K562 (cell line): Measurements from ENCODE around the gene NDUFA3. TPM values are rescaled to one million over a fixed set of nuclear protein-coding genes. Genes with fewer than 3 reads are reported as not detected.
A peak's percentile ranks its signal among the peaks of the same experiment; 100 is the strongest.

ENCODE experiments used
- ELF1 ChIP-seq: fragments of 200-800 bp; sonication (Bioruptor generic); IDR thresholded peaks from 2 replicates; pipeline ENCODE4 v1.6.1; 2016; ENCODE audit warnings: missing genetic modification characterization, missing compliant biosample characterization
- GATAD2B ChIP-seq: fragments of 450-650 bp; IDR thresholded peaks from 2 replicates; pipeline ENCODE4 v1.6.1; 2017; ENCODE audit warnings: mild to moderate bottlenecking, borderline replicate concordance
- KAT7 ChIP-seq: sonication (generic); formaldehyde crosslinking; IDR thresholded peaks from 2 replicates; pipeline ENCODE4 v1.8.0; 2022; ENCODE audit warnings: missing genetic modification reagents, mild to moderate bottlenecking, borderline replicate concordance
- KAT8 ChIP-seq: fragments of 450-650 bp; IDR thresholded peaks from 2 replicates; pipeline ENCODE4 v1.6.1; 2016; ENCODE audit warnings: low read depth, mild to moderate bottlenecking
- MCM3 ChIP-seq: fragments of 450-650 bp; IDR thresholded peaks from 2 replicates; pipeline ENCODE4 v1.6.1; 2016
- RUNX1 ChIP-seq: sonication (generic); IDR thresholded peaks from 2 replicates; pipeline ENCODE4 v1.6.1; 2016; ENCODE audit warnings: antibody characterized with exemption, low read depth
- SAFB ChIP-seq: fragments of 200-400 bp; formaldehyde crosslinking; IDR thresholded peaks from 2 replicates; pipeline ENCODE4 v1.6.1; 2017; ENCODE audit warnings: low read depth, low read length, borderline replicate concordance
- SMARCC2 ChIP-seq: fragments of 450-650 bp; IDR thresholded peaks from 2 replicates; pipeline ENCODE4 v1.6.1; 2017; ENCODE audit warnings: antibody characterized with exemption, moderate library complexity, mild to moderate bottlenecking, low read depth
- SRSF1 ChIP-seq: fragments of 200-400 bp; formaldehyde crosslinking; IDR thresholded peaks from 2 replicates; pipeline ENCODE4 v1.6.1; 2017; ENCODE audit warnings: mild to moderate bottlenecking, low read depth, low read length, moderate library complexity
- polyA plus RNA-seq, 8 experiments: library from polyadenylated mRNA; depleted of rRNA in 4 of 8; stranded (reverse) in 5 of 8; unstranded in 3 of 8; fragments of >200 nt; fragmentation: Nextera tagmentation in 2 of 8; fragmentation: Illumina TruSeq in 1 of 8; extraction: Ambion mirVana in 2 of 8; extraction: Trizol in 1 of 8; gene quantifications; 2 replicates each; pipeline versions ENCODE4 v1.2.1 to v1.2.3, GENCODE V29; 2011 to 2014; ENCODE audit warnings: inconsistent platforms in 1 of 8, missing spikeins in 1 of 8
- total RNA-seq, 7 experiments: library from RNA; depleted of rRNA in 6 of 7; stranded (reverse); fragments of >200 nt in 6 of 7; fragmentation: Illumina TruSeq in 2 of 7; extraction: Trizol in 2 of 7; gene quantifications; 2 replicates each; pipeline versions ENCODE4 v1.2.1 to v1.2.3, GENCODE V29; 2011 to 2021; ENCODE audit warnings: low replicate concordance in 1 of 7
- TF ChIP-seq, protein P1 (sequence below): fragments of 450-650 bp; IDR thresholded peaks from 2 replicates; pipeline ENCODE4 v1.6.1; 2016; ENCODE audit warnings: low read depth, mild to moderate bottlenecking, moderate library complexity
- TF ChIP-seq, protein P2 (sequence below): fragments of 450-650 bp; IDR thresholded peaks from 2 replicates; pipeline ENCODE4 v1.6.1; 2017; ENCODE audit warnings: antibody characterized with exemption, mild to moderate bottlenecking
- TF ChIP-seq, protein P3 (sequence below): fragments of 450-650 bp; IDR thresholded peaks from 2 replicates; pipeline ENCODE4 v1.6.1; 2016; ENCODE audit warnings: missing biosample characterization, missing genetic modification characterization
- TF ChIP-seq, protein P4 (sequence below): fragments of 450-650 bp; IDR thresholded peaks from 2 replicates; pipeline ENCODE4 v1.6.1; 2016; ENCODE audit warnings: antibody characterized with exemption
- TF ChIP-seq, protein P5 (sequence below): fragments of 450-650 bp; IDR thresholded peaks from 2 replicates; pipeline ENCODE4 v1.7.0; 2016; ENCODE audit warnings: borderline replicate concordance
- TF ChIP-seq, protein P6 (sequence below), 2 experiments: fragments of 200-800 bp in 1 of 2; sonication (Bioruptor generic) in 1 of 2; sonication (generic) in 1 of 2; formaldehyde crosslinking in 1 of 2; IDR thresholded peaks in 1 of 2; conservative IDR thresholded peaks in 1 of 2; 2 replicates each; pipeline versions ENCODE4 v1.5.0 to v1.6.1; 2016 to 2020; ENCODE audit warnings: missing compliant biosample characterization in 1 of 2, missing genetic modification characterization in 1 of 2, missing genetic modification reagents in 1 of 2

Gene NDUFA3
- total and polyA plus RNA-seq, 9 of the 15 experiments (the other 6 are each of a cell fraction or from before 2014, with no cell fraction given): 39.2 to 279 (median 138) TPM

DNA sequence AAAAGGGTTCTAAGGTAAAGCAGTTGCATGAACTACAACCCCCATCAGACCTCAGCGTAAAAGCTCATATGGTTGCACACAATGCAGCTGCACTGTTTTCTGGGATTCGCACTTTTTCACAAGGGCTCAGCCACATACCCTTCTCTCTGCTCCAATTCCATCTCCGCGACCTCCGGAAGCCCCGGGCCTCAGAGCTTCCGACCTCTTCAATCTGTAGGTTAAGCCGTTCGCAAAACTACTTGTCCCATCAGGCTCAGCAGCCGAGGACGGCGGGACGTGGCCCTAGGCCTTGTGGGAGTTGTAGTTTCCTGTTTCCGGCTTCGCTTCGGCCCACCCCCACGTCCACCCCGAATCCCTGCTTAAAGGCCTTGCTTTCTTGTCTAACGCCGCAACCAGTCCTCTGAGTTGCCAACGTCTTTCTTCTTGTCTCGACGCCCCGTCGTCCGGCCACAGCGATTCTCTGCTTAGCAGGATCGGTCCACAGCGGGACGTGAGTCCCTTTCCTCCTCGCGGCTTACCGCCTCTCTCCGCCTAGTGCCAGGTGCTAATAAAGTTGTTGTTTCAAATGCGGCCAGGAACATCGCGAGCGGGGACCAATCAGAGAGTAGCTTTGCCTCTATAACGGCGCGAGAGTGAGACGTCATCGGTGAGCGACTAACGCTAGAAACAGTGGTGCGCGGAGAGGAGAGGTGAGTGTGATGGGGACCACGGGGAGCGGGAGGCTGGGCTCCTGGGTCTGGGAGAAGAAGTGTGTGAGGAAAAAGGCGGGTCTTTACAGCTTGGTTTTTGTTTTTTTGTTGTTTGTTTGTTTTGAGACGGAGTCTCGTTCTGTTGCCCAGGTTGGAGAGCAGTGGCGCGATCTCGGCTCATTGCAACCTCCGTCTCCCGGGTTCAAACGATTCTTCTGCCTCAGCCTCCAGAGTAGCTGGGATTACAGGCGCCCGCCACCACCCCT, 12.7 kb downstream of the NDUFA3 start, which contains the start of the genes PRPF31 and TFPT (continued):
- TF ChIP-seq, protein P1, sequence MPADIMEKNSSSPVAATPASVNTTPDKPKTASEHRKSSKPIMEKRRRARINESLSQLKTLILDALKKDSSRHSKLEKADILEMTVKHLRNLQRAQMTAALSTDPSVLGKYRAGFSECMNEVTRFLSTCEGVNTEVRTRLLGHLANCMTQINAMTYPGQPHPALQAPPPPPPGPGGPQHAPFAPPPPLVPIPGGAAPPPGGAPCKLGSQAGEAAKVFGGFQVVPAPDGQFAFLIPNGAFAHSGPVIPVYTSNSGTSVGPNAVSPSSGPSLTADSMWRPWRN: no peak
- TF ChIP-seq RUNX1: no peak
- TF ChIP-seq GATAD2B: no peak
- TF ChIP-seq MCM3: no peak
- TF ChIP-seq, protein P2, sequence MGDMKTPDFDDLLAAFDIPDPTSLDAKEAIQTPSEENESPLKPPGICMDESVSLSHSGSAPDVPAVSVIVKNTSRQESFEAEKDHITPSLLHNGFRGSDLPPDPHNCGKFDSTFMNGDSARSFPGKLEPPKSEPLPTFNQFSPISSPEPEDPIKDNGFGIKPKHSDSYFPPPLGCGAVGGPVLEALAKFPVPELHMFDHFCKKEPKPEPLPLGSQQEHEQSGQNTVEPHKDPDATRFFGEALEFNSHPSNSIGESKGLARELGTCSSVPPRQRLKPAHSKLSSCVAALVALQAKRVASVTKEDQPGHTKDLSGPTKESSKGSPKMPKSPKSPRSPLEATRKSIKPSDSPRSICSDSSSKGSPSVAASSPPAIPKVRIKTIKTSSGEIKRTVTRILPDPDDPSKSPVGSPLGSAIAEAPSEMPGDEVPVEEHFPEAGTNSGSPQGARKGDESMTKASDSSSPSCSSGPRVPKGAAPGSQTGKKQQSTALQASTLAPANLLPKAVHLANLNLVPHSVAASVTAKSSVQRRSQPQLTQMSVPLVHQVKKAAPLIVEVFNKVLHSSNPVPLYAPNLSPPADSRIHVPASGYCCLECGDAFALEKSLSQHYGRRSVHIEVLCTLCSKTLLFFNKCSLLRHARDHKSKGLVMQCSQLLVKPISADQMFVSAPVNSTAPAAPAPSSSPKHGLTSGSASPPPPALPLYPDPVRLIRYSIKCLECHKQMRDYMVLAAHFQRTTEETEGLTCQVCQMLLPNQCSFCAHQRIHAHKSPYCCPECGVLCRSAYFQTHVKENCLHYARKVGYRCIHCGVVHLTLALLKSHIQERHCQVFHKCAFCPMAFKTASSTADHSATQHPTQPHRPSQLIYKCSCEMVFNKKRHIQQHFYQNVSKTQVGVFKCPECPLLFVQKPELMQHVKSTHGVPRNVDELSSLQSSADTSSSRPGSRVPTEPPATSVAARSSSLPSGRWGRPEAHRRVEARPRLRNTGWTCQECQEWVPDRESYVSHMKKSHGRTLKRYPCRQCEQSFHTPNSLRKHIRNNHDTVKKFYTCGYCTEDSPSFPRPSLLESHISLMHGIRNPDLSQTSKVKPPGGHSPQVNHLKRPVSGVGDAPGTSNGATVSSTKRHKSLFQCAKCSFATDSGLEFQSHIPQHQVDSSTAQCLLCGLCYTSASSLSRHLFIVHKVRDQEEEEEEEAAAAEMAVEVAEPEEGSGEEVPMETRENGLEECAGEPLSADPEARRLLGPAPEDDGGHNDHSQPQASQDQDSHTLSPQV: peak; percentile 90
- peak; percentile 90 for TF ChIP-seq ELF1 (tag)
- TF ChIP-seq SRSF1: no peak
- TF ChIP-seq KAT8: no peak
- TF ChIP-seq, protein P3, sequence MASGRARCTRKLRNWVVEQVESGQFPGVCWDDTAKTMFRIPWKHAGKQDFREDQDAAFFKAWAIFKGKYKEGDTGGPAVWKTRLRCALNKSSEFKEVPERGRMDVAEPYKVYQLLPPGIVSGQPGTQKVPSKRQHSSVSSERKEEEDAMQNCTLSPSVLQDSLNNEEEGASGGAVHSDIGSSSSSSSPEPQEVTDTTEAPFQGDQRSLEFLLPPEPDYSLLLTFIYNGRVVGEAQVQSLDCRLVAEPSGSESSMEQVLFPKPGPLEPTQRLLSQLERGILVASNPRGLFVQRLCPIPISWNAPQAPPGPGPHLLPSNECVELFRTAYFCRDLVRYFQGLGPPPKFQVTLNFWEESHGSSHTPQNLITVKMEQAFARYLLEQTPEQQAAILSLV (tag): no peak
- TF ChIP-seq, protein P4, sequence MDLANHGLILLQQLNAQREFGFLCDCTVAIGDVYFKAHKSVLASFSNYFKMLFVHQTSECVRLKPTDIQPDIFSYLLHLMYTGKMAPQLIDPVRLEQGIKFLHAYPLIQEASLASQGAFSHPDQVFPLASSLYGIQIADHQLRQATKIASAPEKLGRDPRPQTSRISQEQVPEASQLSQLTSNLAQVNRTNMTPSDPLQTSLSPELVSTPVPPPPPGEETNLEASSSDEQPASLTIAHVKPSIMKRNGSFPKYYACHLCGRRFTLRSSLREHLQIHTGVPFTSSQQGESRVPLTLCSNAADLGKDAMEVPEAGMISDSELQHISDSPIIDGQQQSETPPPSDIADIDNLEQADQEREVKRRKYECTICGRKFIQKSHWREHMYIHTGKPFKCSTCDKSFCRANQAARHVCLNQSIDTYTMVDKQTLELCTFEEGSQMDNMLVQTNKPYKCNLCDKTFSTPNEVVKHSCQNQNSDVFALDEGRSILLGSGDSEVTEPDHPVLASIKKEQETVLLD: peak; percentile 76
- TF ChIP-seq, protein P5, sequence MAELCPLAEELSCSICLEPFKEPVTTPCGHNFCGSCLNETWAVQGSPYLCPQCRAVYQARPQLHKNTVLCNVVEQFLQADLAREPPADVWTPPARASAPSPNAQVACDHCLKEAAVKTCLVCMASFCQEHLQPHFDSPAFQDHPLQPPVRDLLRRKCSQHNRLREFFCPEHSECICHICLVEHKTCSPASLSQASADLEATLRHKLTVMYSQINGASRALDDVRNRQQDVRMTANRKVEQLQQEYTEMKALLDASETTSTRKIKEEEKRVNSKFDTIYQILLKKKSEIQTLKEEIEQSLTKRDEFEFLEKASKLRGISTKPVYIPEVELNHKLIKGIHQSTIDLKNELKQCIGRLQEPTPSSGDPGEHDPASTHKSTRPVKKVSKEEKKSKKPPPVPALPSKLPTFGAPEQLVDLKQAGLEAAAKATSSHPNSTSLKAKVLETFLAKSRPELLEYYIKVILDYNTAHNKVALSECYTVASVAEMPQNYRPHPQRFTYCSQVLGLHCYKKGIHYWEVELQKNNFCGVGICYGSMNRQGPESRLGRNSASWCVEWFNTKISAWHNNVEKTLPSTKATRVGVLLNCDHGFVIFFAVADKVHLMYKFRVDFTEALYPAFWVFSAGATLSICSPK: no peak
- TF ChIP-seq, protein P6, sequence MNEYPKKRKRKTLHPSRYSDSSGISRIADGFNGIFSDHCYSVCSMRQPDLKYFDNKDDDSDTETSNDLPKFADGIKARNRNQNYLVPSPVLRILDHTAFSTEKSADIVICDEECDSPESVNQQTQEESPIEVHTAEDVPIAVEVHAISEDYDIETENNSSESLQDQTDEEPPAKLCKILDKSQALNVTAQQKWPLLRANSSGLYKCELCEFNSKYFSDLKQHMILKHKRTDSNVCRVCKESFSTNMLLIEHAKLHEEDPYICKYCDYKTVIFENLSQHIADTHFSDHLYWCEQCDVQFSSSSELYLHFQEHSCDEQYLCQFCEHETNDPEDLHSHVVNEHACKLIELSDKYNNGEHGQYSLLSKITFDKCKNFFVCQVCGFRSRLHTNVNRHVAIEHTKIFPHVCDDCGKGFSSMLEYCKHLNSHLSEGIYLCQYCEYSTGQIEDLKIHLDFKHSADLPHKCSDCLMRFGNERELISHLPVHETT (CRISPR knock-in tag; conservative IDR thresholded peaks at IDR 0.05 in 1 of 2, IDR thresholded peaks at IDR 0.05 in 1 of 2): peak in 1 of 2 experiments; percentile 90; a peak in 2 of 4 replicates
- peak; percentile 95; the same call in 1 of the 2 replicates for TF ChIP-seq KAT7 (CRISPR knock-in tag)
- TF ChIP-seq SMARCC2: no peak
- no peak for TF ChIP-seq SAFB
